Common myeloid progenitor, CD34-positive (primary cell): ENCODE data around the gene XRCC1.
"Not testable (repeated sequence)": the region's sequence is repeated elsewhere in the genome, so short reads cannot be mapped to it uniquely, and the experiment has no call there.

ENCODE experiments used
- CTCF ChIA-PET: fragments of 350-600 bp; sonication (Branson Sonifier 250); formaldehyde crosslinking; loops from one replicate; lab custom pipeline; 2021; ENCODE audit warnings: antibody characterized with exemption; lab: Charles Lee
- POLR2A ChIA-PET: fragments of 350-600 bp; sonication (Branson Sonifier 250); formaldehyde crosslinking; loops from one replicate; lab custom pipeline; 2021; ENCODE audit warnings: antibody characterized with exemption; lab: Charles Lee
- DNase-seq, 3 donors: peaks; one replicate each; pipeline versions ENCODE4 v3.0.0 to v3.0.0-alpha.2; 2013
- H3K27ac ChIP-seq, 2 experiments: 1 replicate in 1 of 2; 2 replicates in 1 of 2; pipeline ENCODE4 v1.7.0; 2013; ENCODE audit warnings: inconsistent platforms in 2 of 2, low read length in 2 of 2, mild to moderate bottlenecking in 2 of 2, low read depth in 1 of 2, moderate library complexity in 1 of 2; ENCODE audit not compliant: severe bottlenecking in 2 of 2, insufficient read depth in 1 of 2, poor library complexity in 1 of 2
- H3K27me3 ChIP-seq, 5 experiments: replicated peaks in 2 of 5; 1 replicate in 3 of 5; 2 replicates in 2 of 5; pipeline versions ENCODE4 v1.6.1 to v1.7.0; 2013; ENCODE audit warnings: low read length in 4 of 5, mild to moderate bottlenecking in 2 of 5, moderate library complexity in 2 of 5, inconsistent platforms in 1 of 5; ENCODE audit not compliant: insufficient read depth in 5 of 5, control insufficient read depth in 4 of 5
- H3K36me3 ChIP-seq, 4 experiments: 1 replicate in 2 of 4; 2 replicates in 2 of 4; pipeline versions ENCODE4 v1.6.1 to v1.7.0; 2013; ENCODE audit warnings: low read length in 3 of 4, control low read depth in 1 of 4, mild to moderate bottlenecking in 1 of 4; ENCODE audit not compliant: control insufficient read depth in 4 of 4, insufficient read depth in 4 of 4
- H3K4me1 ChIP-seq, 4 experiments: 1 replicate in 3 of 4; 2 replicates in 1 of 4; pipeline versions ENCODE4 v1.6.1 to v1.7.1; 2013; ENCODE audit warnings: low read length in 3 of 4, mild to moderate bottlenecking in 3 of 4, control low read depth in 1 of 4, inconsistent platforms in 1 of 4, moderate library complexity in 1 of 4; ENCODE audit not compliant: control insufficient read depth in 4 of 4, insufficient read depth in 4 of 4; ENCODE audit errors: control extremely low read depth in 1 of 4
- H3K4me3 ChIP-seq, 7 experiments: 1 replicate in 4 of 7; 2 replicates in 3 of 7; pipeline versions ENCODE4 v1.5.1 to v1.7.0; 2013; ENCODE audit warnings: mild to moderate bottlenecking in 7 of 7, low read length in 6 of 7, moderate library complexity in 6 of 7, inconsistent platforms in 2 of 7, low read depth in 2 of 7, control low read depth in 1 of 7; ENCODE audit not compliant: insufficient read depth in 4 of 7, control insufficient read depth in 1 of 7; ENCODE audit errors: extremely low read depth in 1 of 7
- H3K9me3 ChIP-seq, 5 experiments: 1 replicate in 4 of 5; 2 replicates in 1 of 5; pipeline versions ENCODE4 v1.6.1 to v1.7.1; 2013; ENCODE audit warnings: low read length in 4 of 5, mild to moderate bottlenecking in 2 of 5, inconsistent platforms in 1 of 5, low read depth in 1 of 5, moderate library complexity in 1 of 5; ENCODE audit not compliant: control insufficient read depth in 4 of 5, insufficient read depth in 2 of 5; ENCODE audit errors: control extremely low read depth in 1 of 5
- WGBS: methylation state at CpG from one replicate; pipeline ENCODE4 v1.1.5; 2013; ENCODE audit not compliant: insufficient coverage; 5-methylcytosine and 5-hydroxymethylcytosine counted together

Gene XRCC1

DNA sequence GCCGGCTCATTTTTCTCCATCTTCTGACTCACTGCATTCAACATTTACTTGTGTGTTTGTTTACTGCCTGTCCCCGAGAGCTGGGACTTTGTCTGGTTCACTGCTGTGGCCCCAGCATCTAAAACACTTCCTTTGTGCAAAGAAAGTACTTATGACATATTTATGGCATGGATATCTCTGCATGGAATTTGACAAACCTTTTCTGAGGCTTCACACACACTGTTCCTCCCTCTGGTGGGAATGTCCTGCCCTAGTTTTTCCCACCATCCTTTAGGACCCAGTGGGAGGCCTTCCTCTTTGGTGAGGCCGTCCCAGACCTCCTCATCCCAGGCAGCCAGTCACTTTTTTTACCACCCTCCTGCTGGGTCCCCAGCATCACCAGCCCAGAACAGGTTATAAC lies 35.2 kb upstream of the XRCC1 start:
- 94% methylated on average over 1 of the region's 3 CpGs for WGBS
- Histone ChIP-seq H3K27ac (no peak overlapping the region), H3K4me1 (peaks cover 3 to 15% (median 11%) of the 10 kb centered on the region in 4 experiments), H3K4me3 (no peak overlapping the region), H3K27me3 (no peaks in the 10 kb centered on the region), H3K36me3 (peaks cover 7 to 46% (median 35%) of the 10 kb centered on the region in 4 experiments), H3K9me3 (no peaks in the 10 kb centered on the region)
- no peak for DNase-seq
- ChIA-PET POLR2A (no interaction called here), CTCF (interaction anchor here (1.1 kb wide), 1 partner anchor 13 kb away, joined by 4 read pairs; no protein-coding TSS in a partner anchor)

DNA sequence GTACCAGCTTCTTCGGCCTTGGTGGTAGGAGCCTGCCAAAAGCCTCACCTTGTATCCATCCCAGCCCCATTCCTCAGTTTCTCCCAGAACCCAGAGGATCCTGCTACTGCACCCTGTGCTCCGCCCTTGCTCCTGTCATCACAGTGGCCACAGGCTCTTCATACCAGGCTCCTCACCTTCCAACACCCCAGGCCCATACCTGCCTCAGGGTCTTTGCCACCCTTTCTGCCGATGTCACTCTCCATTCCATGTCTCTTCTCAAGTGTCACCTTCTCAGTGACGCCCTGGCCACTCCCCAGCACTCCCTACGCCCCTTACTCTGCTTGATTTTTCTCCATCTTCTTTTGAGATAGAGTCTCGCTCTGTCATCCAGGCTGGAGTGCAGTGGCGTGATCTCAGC lies 34.5 kb upstream of the XRCC1 start:
- peaks cover 7 to 52% (median 35%) of the 10 kb centered on the region in 4 experiments for H3K36me3 ChIP-seq
- 95% methylated on average over 6 of the region's 7 CpGs for WGBS
- POLR2A ChIA-PET, result no interaction called here

DNA sequence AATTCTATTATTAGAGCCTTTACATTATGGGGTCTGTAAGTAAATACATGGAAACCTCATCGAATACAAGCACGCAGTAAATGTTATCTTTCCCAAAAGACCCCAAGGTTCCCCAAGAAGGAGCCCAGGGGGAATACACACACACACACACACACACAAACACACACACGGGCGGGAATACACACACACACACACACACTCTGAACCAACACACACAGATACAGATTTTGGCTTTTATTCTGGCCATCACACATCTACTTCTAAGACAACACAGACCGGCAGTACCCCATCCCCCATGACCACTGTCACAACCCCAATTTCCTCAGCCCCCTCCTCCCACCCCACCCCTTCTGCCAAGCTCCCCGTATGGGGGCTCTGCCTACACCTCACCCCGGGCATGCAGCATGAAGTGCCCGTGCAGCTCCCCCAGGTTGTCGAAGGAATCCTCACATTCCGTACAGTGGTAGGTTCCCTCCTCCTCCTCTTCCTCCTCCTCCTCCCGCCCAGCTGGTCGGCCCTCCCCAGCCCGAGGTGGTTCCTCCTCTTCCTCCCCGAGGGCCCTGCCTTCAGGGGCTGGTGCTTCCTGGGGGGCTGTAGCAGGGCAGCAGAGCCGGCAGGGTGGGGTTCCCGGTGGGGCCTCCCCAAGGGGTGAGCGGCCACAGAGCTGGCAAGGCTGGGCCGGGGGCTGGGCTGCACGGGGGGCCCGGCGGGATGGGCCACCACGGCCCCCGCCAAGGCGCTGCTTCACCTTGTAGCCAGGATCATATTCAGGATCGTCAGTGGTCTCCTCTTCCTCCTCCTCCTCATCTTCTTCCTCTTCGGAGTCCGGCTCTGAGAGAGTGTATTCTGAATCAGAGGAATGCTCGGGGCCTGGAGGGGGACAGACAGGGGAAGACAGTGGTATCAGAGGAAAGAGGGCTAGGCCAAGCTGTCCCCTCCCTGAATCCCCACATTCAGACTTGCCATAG lies 32.2 kb upstream of the XRCC1 start:
- 16% methylated on average over 12 of the region's 28 CpGs for WGBS
- peak overlapping the region in 4 of 7 experiments; percentile 3 to 67 (median 38) for H3K4me3 ChIP-seq
- POLR2A ChIA-PET, result interaction anchor here (0.6 kb wide), 1 partner anchor 70 kb away, joined by 5 read pairs; no protein-coding TSS in a partner anchor
- CTCF ChIA-PET, result no interaction called here
- H3K36me3 ChIP-seq, result peaks cover 7 to 46% (median 25%) of the 10 kb centered on the region in 4 experiments
- H3K27ac ChIP-seq, result peak overlapping the region; percentile 40 to 54
- DNase-seq, result no peak
- peaks cover 3 to 15% (median 11%) of the 10 kb centered on the region in 4 experiments for H3K4me1 ChIP-seq
- H3K27me3 ChIP-seq, result no peaks in the 10 kb centered on the region
- H3K9me3 ChIP-seq, result no peaks in the 10 kb centered on the region

More for the DNA sequence above, 34.5 kb upstream of the XRCC1 start:
- H3K4me1 ChIP-seq, result peaks cover 3 to 15% (median 11%) of the 10 kb centered on the region in 4 experiments
- no peak overlapping the region for H3K27ac ChIP-seq
- H3K4me3 ChIP-seq, result no peak overlapping the region
- CTCF ChIA-PET, result no interaction called here
- no peaks in the 10 kb centered on the region for H3K9me3 ChIP-seq
- no peaks in the 10 kb centered on the region for H3K27me3 ChIP-seq
- DNase-seq, result no peak

DNA sequence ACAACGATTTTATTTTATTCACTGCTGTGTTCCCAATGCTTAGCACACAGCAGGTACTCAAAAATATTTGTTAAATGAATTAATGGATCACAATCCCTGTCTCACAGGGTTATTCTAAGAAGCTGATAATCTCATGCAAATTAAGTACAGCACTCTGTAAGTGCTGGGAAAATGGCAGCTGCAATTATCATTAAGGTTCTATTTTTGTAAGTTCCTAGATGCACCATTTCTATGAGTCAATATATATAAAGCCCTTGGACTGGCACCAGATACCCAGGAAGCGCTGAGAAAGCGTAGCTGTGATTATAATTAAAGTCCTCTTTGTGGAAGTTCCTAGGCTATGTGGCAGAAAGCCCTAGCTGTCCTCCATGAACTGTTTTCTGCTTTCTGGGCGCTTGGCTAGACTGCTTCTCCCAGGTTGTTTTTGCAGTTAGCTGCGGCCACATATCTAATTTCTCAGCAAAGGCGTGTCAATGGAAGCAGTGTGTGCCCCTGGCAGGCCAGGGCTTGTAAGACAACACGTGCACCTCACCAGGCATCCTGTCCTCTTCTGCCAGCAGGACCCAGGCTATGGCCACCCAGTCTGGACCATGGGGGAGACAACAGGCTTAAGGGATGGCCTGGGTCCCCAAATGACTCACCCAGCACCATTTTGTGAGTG lies 31.4 kb upstream of the XRCC1 start:
- H3K4me1 ChIP-seq, result peaks cover 3 to 15% (median 11%) of the 10 kb centered on the region in 4 experiments
- no peaks in the 10 kb centered on the region for H3K9me3 ChIP-seq
- 98% methylated on average over 6 of the region's 7 CpGs for WGBS
- no peak for DNase-seq
- H3K27me3 ChIP-seq, result no peaks in the 10 kb centered on the region
- CTCF ChIA-PET, result interaction anchor here (0.8 to 3.0 kb wide), 2 partner anchors 9 kb away, joined by 3 to 10 read pairs; no protein-coding TSS in a partner anchor
- peaks cover 3 to 42% (median 20%) of the 10 kb centered on the region in 4 experiments for H3K36me3 ChIP-seq
- H3K27ac ChIP-seq, result peak overlapping the region in 1 of 2 experiments; percentile 49
- peak overlapping the region in 1 of 7 experiments; percentile 67 for H3K4me3 ChIP-seq
- POLR2A ChIA-PET, result no interaction called here

DNA sequence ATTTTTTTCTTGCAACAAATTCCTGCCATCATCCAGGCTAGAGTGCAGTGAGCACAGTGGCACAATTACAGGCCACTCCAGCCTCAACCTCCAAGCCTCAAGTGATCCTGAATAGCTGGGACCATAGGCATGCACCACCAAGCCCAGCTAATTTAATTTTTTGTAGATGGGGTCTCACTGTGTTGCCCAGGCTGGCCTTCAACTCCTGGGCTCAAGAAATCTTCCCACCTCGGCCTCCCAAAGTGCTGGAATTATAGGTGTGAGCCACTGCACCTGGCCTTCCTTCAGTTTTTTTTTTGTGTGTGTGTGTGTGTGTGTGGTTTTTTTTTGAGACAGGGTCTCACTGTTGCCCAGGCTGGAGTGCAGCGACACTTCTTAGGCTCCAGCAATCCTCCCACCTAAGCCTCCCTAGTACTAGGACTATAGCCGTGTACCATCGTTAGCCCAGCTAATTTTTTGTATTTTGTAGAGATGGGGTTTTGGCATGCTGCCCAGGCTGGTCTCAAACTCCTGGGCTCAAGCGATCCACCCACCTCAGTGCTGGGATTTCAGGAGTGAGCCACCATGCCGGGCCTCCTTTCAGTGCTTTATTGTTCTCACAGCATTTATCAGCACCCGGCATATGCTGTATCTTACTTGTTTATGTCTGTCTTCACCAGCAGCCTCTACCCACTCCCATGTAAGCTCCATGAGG lies 30.7 kb upstream of the XRCC1 start:
- Histone ChIP-seq H3K4me3 (no peak overlapping the region), H3K9me3 (no peaks in the 10 kb centered on the region), H3K27ac (no peak overlapping the region), H3K36me3 (peaks cover 3 to 44% (median 20%) of the 10 kb centered on the region in 4 experiments), H3K4me1 (peaks cover 3 to 15% (median 11%) of the 10 kb centered on the region in 4 experiments), H3K27me3 (no peaks in the 10 kb centered on the region)
- POLR2A ChIA-PET, result no interaction called here
- CTCF ChIA-PET, result interaction anchor here (0.8 to 3.0 kb wide), 5 partner anchors 8 to 46 kb away, joined by 3 to 10 read pairs (median 3); no protein-coding TSS in a partner anchor
- 92% methylated on average over 2 of the region's 7 CpGs for WGBS
- DNase-seq, result no peak

DNA sequence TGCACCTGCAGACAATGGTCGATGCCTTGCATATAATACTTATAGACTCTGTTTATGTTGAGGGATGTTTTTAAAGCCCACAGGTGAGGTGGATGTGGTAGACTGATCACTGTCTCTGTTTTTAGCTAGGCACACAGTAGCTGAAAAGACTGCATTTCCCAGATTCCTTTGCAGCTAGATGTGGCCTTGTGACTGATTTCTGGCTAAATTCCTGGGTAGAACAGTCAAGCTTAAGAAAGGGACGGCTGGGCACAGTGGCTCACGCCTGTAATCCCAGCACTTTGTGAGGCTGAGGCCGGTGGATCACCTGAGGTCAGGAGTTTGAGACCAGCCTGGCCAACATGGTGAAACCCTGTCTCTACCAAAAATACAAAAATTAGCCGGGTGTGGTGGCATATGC lies 25.0 kb upstream of the XRCC1 start:
- H3K4me3 ChIP-seq, POLR2A ChIA-PET, H3K27me3 ChIP-seq, DNase-seq, H3K9me3 ChIP-seq: not testable (repeated sequence)
- peak overlapping the region in 1 of 2 experiments; percentile 0 for H3K27ac ChIP-seq
- CTCF ChIA-PET, result interaction anchor here (0.6 to 14.7 kb wide), 7 partner anchors 26 to 188 kb away, joined by 3 to 247 read pairs (median 3); no protein-coding TSS in a partner anchor
- peaks cover 2 to 49% (median 30%) of the 10 kb centered on the region in 4 experiments for H3K36me3 ChIP-seq
- peaks cover 23 to 31% (median 27%) of the 10 kb centered on the region in 4 experiments for H3K4me1 ChIP-seq
- WGBS, result 97% methylated on average over 3 of the region's 5 CpGs
